Panc1 (cell line): Measurements from ENCODE around the gene BATF3. TPM values are rescaled to one million over a fixed set of nuclear protein-coding genes. Genes with fewer than 3 reads are reported as not detected.

ENCODE experiments used
- ATAC-seq: fragments of 200-7000 bp; cut with Tn5 transposase; 2 replicates; pipeline ENCODE4 v1.9.1; 2020; ENCODE audit warnings: mild to moderate bottlenecking, moderate library complexity
- BruUV-seq: library from RNA; stranded (reverse); fragments of 400-500 nt; replicated peaks from 2 replicates; lab custom pipeline; 2021; lab: Mats Ljungman, UMichigan
- CTCF ChIA-PET: fragments of 300-600 bp; sonication (Branson Sonifier 250); formaldehyde crosslinking; loops from one replicate; lab custom pipeline; 2022; ENCODE audit warnings: antibody characterized with exemption; lab: Charles Lee
- POLR2A ChIA-PET: fragments of 300-600 bp; sonication (Branson Sonifier 250); formaldehyde crosslinking; loops from one replicate; lab custom pipeline; 2022; ENCODE audit warnings: antibody characterized with exemption; lab: Charles Lee
- DNase-seq: peaks from one replicate; pipeline ENCODE4 v3.0.0-alpha.2; 2010; ENCODE audit warnings: low read depth, low spot score
- H3K27ac ChIP-seq: 2 replicates; pipeline ENCODE4 v1.5.1; 2011; ENCODE audit warnings: mild to moderate bottlenecking, low read length, inconsistent platforms
- H3K27me3 ChIP-seq: fragments of 200-500 bp; sonication (Bioruptor generic); 2 replicates; pipeline ENCODE4 v1.6.0; 2014; ENCODE audit warnings: low read length, inconsistent platforms; ENCODE audit not compliant: control insufficient read depth, insufficient read depth
- H3K36me3 ChIP-seq: fragments of 200-500 bp; sonication (Bioruptor generic); 2 replicates; pipeline ENCODE4 v1.5.1; 2014; ENCODE audit warnings: inconsistent platforms, mild to moderate bottlenecking, low read length, moderate library complexity; ENCODE audit not compliant: control insufficient read depth, insufficient read depth
- H3K4me1 ChIP-seq: 2 replicates; pipeline ENCODE4 v1.5.1; 2011; ENCODE audit warnings: inconsistent platforms, mild to moderate bottlenecking, low read length, moderate library complexity; ENCODE audit not compliant: control insufficient read depth, insufficient read depth
- H3K4me3 ChIP-seq, 2 experiments: 2 replicates each; pipeline ENCODE4 v1.5.1; 2011 to 2012; ENCODE audit warnings: low read depth in 2 of 2, low read length in 2 of 2, mild to moderate bottlenecking in 2 of 2, inconsistent platforms in 1 of 2, moderate library complexity in 1 of 2
- H3K9me3 ChIP-seq: fragments of 200-500 bp; sonication (Bioruptor generic); 2 replicates; pipeline ENCODE4 v1.5.1; 2014; ENCODE audit warnings: low read depth, mild to moderate bottlenecking, inconsistent platforms, low read length, moderate library complexity; ENCODE audit not compliant: control insufficient read depth, insufficient read depth
- POLR2AphosphoS5 ChIP-seq: IDR thresholded peaks from 2 replicates; pipeline ENCODE4 v1.6.1; 2012; ENCODE audit warnings: mild to moderate bottlenecking, low read depth, low read length, moderate library complexity
- SIN3A ChIP-seq: IDR thresholded peaks from 2 replicates; pipeline ENCODE4 v1.6.1; 2012; ENCODE audit warnings: low read depth, mild to moderate bottlenecking, low read length, moderate library complexity, borderline replicate concordance; ENCODE audit not compliant: insufficient read depth
- TCF7L2 ChIP-seq: IDR thresholded peaks from 2 replicates; pipeline ENCODE4 v1.6.1; 2011; ENCODE audit warnings: mild to moderate bottlenecking, low read depth, low read length, inconsistent platforms
- in situ Hi-C: cut with HindIII; loops from 2 replicates; pipeline ENCODE4 v1.10.0; 2016; ENCODE audit warnings: low sequenced_read_pairs, low pct_unique_long_range_greater_than_20kb
- intact Hi-C: fragments of 100-400 bp; cut with micrococcal nuclease; formaldehyde crosslinking; loops from one replicate; pipeline ENCODE4 v1.10.0; 2022; ENCODE audit not compliant: unreplicated experiment
- total RNA-seq: library from RNA; stranded (reverse); gene quantifications from one replicate; pipeline ENCODE4 v1.2.1, GENCODE V29; 2021; ENCODE audit not compliant: unreplicated experiment
- TF ChIP-seq, protein P1 (sequence below): fragments of 450-650 bp; IDR thresholded peaks from 2 replicates; pipeline ENCODE4 v1.5.1; 2017; ENCODE audit warnings: mild to moderate bottlenecking
- TF ChIP-seq, protein P2 (sequence below), 2 experiments: IDR thresholded peaks; 2 replicates each; pipeline ENCODE4 v1.6.1; 2011 to 2012; ENCODE audit warnings: low read depth in 2 of 2, control low read depth in 1 of 2, low read length in 1 of 2, mild to moderate bottlenecking in 1 of 2, moderate library complexity in 1 of 2; ENCODE audit not compliant: insufficient read depth in 1 of 2

Gene BATF3
- total RNA-seq, 1 experiment from 2014 or later: 2.4 TPM

DNA sequence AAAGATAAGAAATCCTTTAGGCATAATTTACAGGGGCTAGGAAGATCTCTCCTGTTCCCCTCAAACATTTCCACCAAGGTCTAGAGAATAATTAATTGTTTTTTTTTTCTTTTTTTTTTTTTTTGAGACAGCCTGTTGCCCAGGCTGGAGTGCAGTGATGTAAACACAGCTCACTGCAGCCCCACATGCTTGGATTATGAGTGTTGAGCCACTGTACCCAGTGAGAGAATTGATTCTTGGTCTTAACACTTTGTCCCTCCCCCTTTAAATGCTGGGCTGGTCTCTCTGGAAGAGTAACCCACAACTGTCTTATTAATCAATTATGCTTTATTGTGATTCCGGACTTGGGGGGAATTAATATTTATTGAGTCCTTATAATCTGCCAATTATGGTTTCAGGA is 57.7 kb downstream of the BATF3 start:
- ChIA-PET POLR2A (interaction anchor here (0.7 kb wide), 1 partner anchor 153 kb away, joined by 6 read pairs; no protein-coding TSS in a partner anchor), CTCF (no interaction called here)
- in situ Hi-C loops: no loop called here
- no peaks in the 10 kb centered on the region for H3K36me3 ChIP-seq
- no peak overlapping the region for H3K27ac ChIP-seq
- TF ChIP-seq POLR2AphosphoS5 (no peak), TCF7L2 (no peak), SIN3A (no peak)
- TF ChIP-seq, protein P1, sequence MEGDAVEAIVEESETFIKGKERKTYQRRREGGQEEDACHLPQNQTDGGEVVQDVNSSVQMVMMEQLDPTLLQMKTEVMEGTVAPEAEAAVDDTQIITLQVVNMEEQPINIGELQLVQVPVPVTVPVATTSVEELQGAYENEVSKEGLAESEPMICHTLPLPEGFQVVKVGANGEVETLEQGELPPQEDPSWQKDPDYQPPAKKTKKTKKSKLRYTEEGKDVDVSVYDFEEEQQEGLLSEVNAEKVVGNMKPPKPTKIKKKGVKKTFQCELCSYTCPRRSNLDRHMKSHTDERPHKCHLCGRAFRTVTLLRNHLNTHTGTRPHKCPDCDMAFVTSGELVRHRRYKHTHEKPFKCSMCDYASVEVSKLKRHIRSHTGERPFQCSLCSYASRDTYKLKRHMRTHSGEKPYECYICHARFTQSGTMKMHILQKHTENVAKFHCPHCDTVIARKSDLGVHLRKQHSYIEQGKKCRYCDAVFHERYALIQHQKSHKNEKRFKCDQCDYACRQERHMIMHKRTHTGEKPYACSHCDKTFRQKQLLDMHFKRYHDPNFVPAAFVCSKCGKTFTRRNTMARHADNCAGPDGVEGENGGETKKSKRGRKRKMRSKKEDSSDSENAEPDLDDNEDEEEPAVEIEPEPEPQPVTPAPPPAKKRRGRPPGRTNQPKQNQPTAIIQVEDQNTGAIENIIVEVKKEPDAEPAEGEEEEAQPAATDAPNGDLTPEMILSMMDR: no peak
- TF ChIP-seq, protein P2, sequence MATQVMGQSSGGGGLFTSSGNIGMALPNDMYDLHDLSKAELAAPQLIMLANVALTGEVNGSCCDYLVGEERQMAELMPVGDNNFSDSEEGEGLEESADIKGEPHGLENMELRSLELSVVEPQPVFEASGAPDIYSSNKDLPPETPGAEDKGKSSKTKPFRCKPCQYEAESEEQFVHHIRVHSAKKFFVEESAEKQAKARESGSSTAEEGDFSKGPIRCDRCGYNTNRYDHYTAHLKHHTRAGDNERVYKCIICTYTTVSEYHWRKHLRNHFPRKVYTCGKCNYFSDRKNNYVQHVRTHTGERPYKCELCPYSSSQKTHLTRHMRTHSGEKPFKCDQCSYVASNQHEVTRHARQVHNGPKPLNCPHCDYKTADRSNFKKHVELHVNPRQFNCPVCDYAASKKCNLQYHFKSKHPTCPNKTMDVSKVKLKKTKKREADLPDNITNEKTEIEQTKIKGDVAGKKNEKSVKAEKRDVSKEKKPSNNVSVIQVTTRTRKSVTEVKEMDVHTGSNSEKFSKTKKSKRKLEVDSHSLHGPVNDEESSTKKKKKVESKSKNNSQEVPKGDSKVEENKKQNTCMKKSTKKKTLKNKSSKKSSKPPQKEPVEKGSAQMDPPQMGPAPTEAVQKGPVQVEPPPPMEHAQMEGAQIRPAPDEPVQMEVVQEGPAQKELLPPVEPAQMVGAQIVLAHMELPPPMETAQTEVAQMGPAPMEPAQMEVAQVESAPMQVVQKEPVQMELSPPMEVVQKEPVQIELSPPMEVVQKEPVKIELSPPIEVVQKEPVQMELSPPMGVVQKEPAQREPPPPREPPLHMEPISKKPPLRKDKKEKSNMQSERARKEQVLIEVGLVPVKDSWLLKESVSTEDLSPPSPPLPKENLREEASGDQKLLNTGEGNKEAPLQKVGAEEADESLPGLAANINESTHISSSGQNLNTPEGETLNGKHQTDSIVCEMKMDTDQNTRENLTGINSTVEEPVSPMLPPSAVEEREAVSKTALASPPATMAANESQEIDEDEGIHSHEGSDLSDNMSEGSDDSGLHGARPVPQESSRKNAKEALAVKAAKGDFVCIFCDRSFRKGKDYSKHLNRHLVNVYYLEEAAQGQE (IDR thresholded peaks at IDR 0.05; ENCODE audit: insufficient read depth in 1 of 2, low read depth in 2 of 2, low read length in 1 of 2): no peak
- no TSS peak for BruUV-seq
- H3K27me3 ChIP-seq: 0 out of 2 replicates have a peak, but pooled peaks cover 4% of the 10 kb centered on the region
- DNase-seq: no peak
- no peak overlapping the region for H3K4me3 ChIP-seq
- no peaks in the 10 kb centered on the region for H3K9me3 ChIP-seq
- ATAC-seq: no peak
- intact Hi-C loops: no loop called here
- H3K4me1 ChIP-seq: no peaks in the 10 kb centered on the region

DNA sequence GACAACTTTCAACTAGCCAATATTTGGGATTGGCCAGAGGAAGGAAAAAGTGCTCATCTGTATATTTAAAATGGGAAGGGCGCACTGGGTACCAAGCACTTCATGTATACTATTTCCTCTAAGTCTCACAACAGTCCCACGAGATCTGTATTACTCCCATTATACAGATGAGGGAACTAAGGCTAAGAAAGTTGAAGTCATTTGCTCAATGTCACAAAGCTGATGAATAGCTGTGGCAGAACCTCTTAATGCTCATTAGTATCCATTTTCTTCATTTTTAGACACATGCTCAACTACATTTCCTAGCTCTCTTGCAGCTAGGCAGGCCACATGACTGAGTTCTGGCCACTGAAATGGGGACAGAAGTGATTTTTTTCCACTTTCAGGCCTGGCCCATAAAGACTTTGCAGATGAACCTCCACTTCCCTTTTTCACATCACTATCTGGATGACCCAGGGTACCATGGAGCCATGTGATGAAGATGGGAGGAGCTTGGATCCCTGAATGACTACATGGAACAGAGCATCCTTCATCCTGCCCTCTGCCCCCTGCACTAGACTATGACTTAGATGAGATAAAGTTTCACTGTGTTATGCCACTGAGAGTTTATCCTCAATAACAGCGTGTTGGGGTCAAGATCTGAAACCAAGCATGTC is 59.3 kb downstream of the BATF3 start:
- in situ Hi-C loops: no loop called here

More for the DNA sequence above, 59.3 kb downstream of the BATF3 start:
- Histone ChIP-seq H3K9me3 (no peaks in the 10 kb centered on the region), H3K36me3 (no peaks in the 10 kb centered on the region), H3K4me1 (no peaks in the 10 kb centered on the region), H3K4me3 (no peak overlapping the region), H3K27ac (no peak overlapping the region), H3K27me3 (0 out of 2 replicates have a peak, but pooled peaks cover 4% of the 10 kb centered on the region)
- intact Hi-C loops: no loop called here
- TF ChIP-seq POLR2AphosphoS5 (no peak), SIN3A (no peak), TCF7L2 (no peak)
- TF ChIP-seq, protein P2 (IDR thresholded peaks at IDR 0.05; ENCODE audit: insufficient read depth in 1 of 2, low read depth in 2 of 2, low read length in 1 of 2): no peak
- TF ChIP-seq, protein P1: no peak
- CTCF ChIA-PET: no interaction called here
- no TSS peak for BruUV-seq
- POLR2A ChIA-PET: interaction anchor here (0.6 kb wide), 1 partner anchor 130 kb away, joined by 28 read pairs; no protein-coding TSS in a partner anchor
- DNase-seq: no peak
- ATAC-seq: no peak
